ENCODE measurements around the gene IL22RA1.

The IL22RA1 gene

GRCh38 chr1:24069817-24070216 lies 73.1 kb downstream of the IL22RA1 start:
- DNase-seq = no peak

Data from NCI-H146 (cell line).